PC-3 (cell line): ENCODE data around the gene SERPINB12. TPM values are rescaled to one million over a fixed set of nuclear protein-coding genes. Genes with fewer than 3 reads are reported as not detected.

Experiments
- ATAC-seq: fragments of 200-7000 bp; cut with Tn5 transposase; 2 replicates; pipeline ENCODE4 v1.9.1; 2020; ENCODE audit warnings: mild to moderate bottlenecking, moderate library complexity
- BruUV-seq: library from RNA; stranded (reverse); fragments of 400-500 nt; replicated peaks from 2 replicates; lab custom pipeline; 2021; lab: Mats Ljungman, UMichigan
- CTCF ChIA-PET: fragments of 300-600 bp; sonication (Branson Sonifier 250); formaldehyde crosslinking; loops from one replicate; lab custom pipeline; 2022; ENCODE audit warnings: antibody characterized with exemption; lab: Charles Lee
- POLR2A ChIA-PET: fragments of 300-600 bp; sonication (Branson Sonifier 250); formaldehyde crosslinking; loops from one replicate; lab custom pipeline; 2022; ENCODE audit warnings: antibody characterized with exemption; ENCODE audit not compliant: unreplicated experiment; lab: Charles Lee
- DNase-seq: peaks from one replicate; pipeline ENCODE4 v3.0.0-alpha.2; 2015
- H2AFZ ChIP-seq: fragments of 300-600 bp; sonication (generic); 2 replicates; pipeline ENCODE4 v1.6.0; 2016; ENCODE audit warnings: antibody characterized with exemption, low read length
- H3F3A ChIP-seq: fragments of 300-600 bp; sonication (generic); one replicate; pipeline ENCODE4 v1.6.0; 2017; ENCODE audit warnings: antibody characterized with exemption, low read length, control low read depth, mild to moderate bottlenecking; ENCODE audit not compliant: unreplicated experiment
- H3K27ac ChIP-seq: fragments of 300-600 bp; sonication (generic); 2 replicates; pipeline ENCODE4 v1.5.1; 2016; ENCODE audit warnings: mild to moderate bottlenecking, low read length
- H3K27me3 ChIP-seq: fragments of 300-600 bp; sonication (generic); 2 replicates; pipeline ENCODE4 v1.6.1; 2016; ENCODE audit warnings: low read length, mixed read lengths
- H3K36me3 ChIP-seq: fragments of 300-600 bp; sonication (generic); 2 replicates; pipeline ENCODE4 v1.6.1; 2016; ENCODE audit warnings: low read depth, mixed run types, low read length, mixed read lengths
- H3K4me1 ChIP-seq: fragments of 300-600 bp; sonication (generic); 2 replicates; pipeline ENCODE4 v1.5.1; 2016; ENCODE audit warnings: low read length; ENCODE audit not compliant: insufficient read depth
- H3K4me2 ChIP-seq: fragments of 300-600 bp; sonication (generic); 2 replicates; pipeline ENCODE4 v1.6.0; 2016; ENCODE audit warnings: low read length
- H3K4me3 ChIP-seq: fragments of 300-600 bp; sonication (generic); 2 replicates; pipeline ENCODE4 v1.5.1; 2016; ENCODE audit warnings: mild to moderate bottlenecking, low read length, mixed read lengths
- H3K79me2 ChIP-seq: fragments of 300-600 bp; sonication (generic); 2 replicates; pipeline ENCODE4 v1.6.1; 2017; ENCODE audit warnings: low read length, mixed read lengths
- H3K9ac ChIP-seq: fragments of 300-600 bp; sonication (generic); 2 replicates; pipeline ENCODE4 v1.6.0; 2016; ENCODE audit warnings: mild to moderate bottlenecking, low read length
- H3K9me2 ChIP-seq: fragments of 300-600 bp; sonication (generic); replicated peaks from 2 replicates; pipeline ENCODE4 v1.6.1; 2016; ENCODE audit warnings: mixed run types, low read length, mixed read lengths
- H3K9me3 ChIP-seq: fragments of 300-600 bp; sonication (generic); 2 replicates; pipeline ENCODE4 v1.6.1; 2016; ENCODE audit warnings: low read length, mixed read lengths
- H4K20me1 ChIP-seq: fragments of 300-600 bp; sonication (generic); 2 replicates; pipeline ENCODE4 v1.6.1; 2016; ENCODE audit warnings: low read length, mixed read lengths
- CTCF ChIP-seq: fragments of 300-600 bp; sonication (generic); conservative IDR thresholded peaks from 2 replicates; pipeline ENCODE4 v1.5.1; 2017; ENCODE audit warnings: antibody characterized with exemption, low read depth, mild to moderate bottlenecking, low read length
- EZH2 ChIP-seq: fragments of 300-600 bp; sonication (generic); IDR thresholded peaks from one replicate; pipeline ENCODE4 v1.6.1; 2017; ENCODE audit warnings: antibody characterized with exemption, mild to moderate bottlenecking, low read length; ENCODE audit not compliant: unreplicated experiment
- EZH2phosphoT487 ChIP-seq: fragments of 300-600 bp; sonication (generic); IDR thresholded peaks from 2 replicates; pipeline ENCODE4 v1.6.1; 2018; ENCODE audit warnings: mild to moderate bottlenecking, antibody characterized with exemption, low read length, borderline replicate concordance
- intact Hi-C: fragments of 100-400 bp; cut with micrococcal nuclease; formaldehyde crosslinking; loops from 2 replicates; pipeline ENCODE4 v1.9.0; 2023
- total RNA-seq: library from RNA; depleted of rRNA; stranded (reverse); fragments of >200 nt; gene quantifications from 2 replicates; pipeline ENCODE4 v1.2.3, GENCODE V29; 2014

Gene SERPINB12
- total RNA-seq, 1 experiment from 2014 or later = not detected

DNA sequence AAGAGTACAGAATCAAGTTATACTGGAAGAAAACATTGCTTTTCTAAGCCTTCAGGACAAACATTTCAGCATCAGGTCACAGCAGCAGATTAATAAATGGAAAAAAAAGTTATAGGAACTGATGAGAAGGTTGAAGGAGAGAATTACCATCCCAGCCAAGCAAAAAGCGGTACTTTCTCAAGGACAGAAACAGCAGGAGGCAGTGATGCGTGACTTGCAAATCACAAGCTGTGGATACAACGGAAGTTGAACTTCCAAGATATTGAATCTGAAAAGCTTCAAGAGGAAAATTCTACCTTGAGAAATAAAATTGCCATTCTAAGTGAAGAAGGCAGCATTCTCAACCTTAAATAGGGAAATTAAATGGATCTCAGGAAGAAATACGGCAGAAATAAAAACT, 18.5 kb upstream of the SERPINB12 start:
- Histone ChIP-seq H3K36me3 (no peaks in the 10 kb centered on the region), H3K9me2 (no peaks in the 10 kb centered on the region), H4K20me1 (no peaks in the 10 kb centered on the region), H3K4me2 (no peak overlapping the region), H3F3A (no peaks in the 10 kb centered on the region), H2AFZ (no peak overlapping the region), H3K79me2 (no peaks in the 10 kb centered on the region), H3K4me1 (peaks cover 6% of the 10 kb centered on the region; the same call in 1 of the 2 replicates), H3K27me3 (no peaks in the 10 kb centered on the region), H3K9ac (no peak overlapping the region), H3K9me3 (no peaks in the 10 kb centered on the region), H3K27ac (no peak overlapping the region), H3K4me3 (no peak overlapping the region)
- BruUV-seq = no TSS peak
- ChIA-PET POLR2A (no interaction called here), CTCF (interaction anchor here (0.6 to 1.4 kb wide), 3 partner anchors 12 to 218 kb away, joined by 3 read pairs; no protein-coding TSS in a partner anchor)
- ATAC-seq (no peak), DNase-seq (no peak)
- TF ChIP-seq EZH2phosphoT487 = no peak
- no peak for TF ChIP-seq EZH2
- TF ChIP-seq CTCF = no peak
- intact Hi-C loops = no loop called here

GRCh38 chr18:63527251-63527650, 14.9 kb upstream of the SERPINB12 start:
- Histone ChIP-seq H3K27ac (no peak overlapping the region), H3K4me2 (no peak overlapping the region), H3K9ac (no peak overlapping the region), H3K36me3 (no peaks in the 10 kb centered on the region), H3F3A (no peaks in the 10 kb centered on the region), H2AFZ (no peak overlapping the region), H3K9me3 (no peaks in the 10 kb centered on the region), H3K4me3 (no peak overlapping the region), H3K9me2 (no peaks in the 10 kb centered on the region; the same call in 1 of the 2 replicates), H3K79me2 (no peaks in the 10 kb centered on the region), H3K27me3 (no peaks in the 10 kb centered on the region), H3K4me1 (no peaks in the 10 kb centered on the region), H4K20me1 (no peaks in the 10 kb centered on the region)
- BruUV-seq = no TSS peak
- DNase-seq (no peak), ATAC-seq (no peak)
- intact Hi-C loops = no loop called here
- ChIA-PET CTCF (interaction anchor here (0.7 kb wide), 1 partner anchor 16 kb away, joined by 3 read pairs; no protein-coding TSS in a partner anchor), POLR2A (no interaction called here)
- TF ChIP-seq CTCF = no peak
- no peak for TF ChIP-seq EZH2
- no peak for TF ChIP-seq EZH2phosphoT487

DNA sequence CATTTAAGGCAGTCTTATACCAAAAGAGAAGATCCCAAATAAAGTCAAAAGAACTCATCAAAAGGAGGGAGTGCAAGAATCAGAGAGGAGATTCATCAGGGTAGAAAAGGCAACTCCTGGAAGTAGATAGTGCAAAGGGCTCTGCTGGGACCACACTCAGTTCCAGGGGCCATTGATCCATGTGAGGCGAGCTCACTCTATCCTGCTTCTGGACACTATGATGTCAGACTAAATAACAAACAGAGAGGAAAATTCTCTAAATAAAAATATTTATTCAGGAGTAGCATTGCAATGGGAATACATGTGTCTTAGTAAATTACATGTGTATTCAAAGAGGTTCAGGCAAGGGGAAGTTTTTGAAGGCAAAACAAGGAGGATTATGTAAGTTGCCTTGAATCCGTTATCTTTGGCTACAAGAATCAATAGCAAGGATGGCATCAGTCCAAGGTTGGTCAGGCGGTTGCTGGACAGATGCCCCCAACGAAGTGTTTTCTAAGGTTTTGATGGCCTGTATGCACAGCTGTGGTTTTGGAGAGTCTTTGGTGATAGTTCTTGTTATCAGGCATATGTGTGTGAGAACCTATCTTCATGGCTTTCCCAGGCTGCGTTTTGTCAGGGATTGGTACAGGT, 13.2 kb upstream of the SERPINB12 start:
- H3K4me3 ChIP-seq = no peak overlapping the region
- no peaks in the 10 kb centered on the region for H3K36me3 ChIP-seq
- no peak for DNase-seq
- no peak for ATAC-seq
- H3F3A ChIP-seq = no peaks in the 10 kb centered on the region
- H3K9me3 ChIP-seq = no peaks in the 10 kb centered on the region
- H3K27me3 ChIP-seq = no peaks in the 10 kb centered on the region
- no peak overlapping the region for H3K4me2 ChIP-seq
- H3K9ac ChIP-seq = no peak overlapping the region
- no peaks in the 10 kb centered on the region; the same call in 1 of the 2 replicates for H3K9me2 ChIP-seq
- POLR2A ChIA-PET = interaction anchor here (0.6 kb wide), 1 partner anchor 162 kb away, joined by 5 read pairs; no protein-coding TSS in a partner anchor
- no peaks in the 10 kb centered on the region for H3K4me1 ChIP-seq
- H2AFZ ChIP-seq = no peak overlapping the region
- TF ChIP-seq EZH2 = no peak
- no peak for TF ChIP-seq EZH2phosphoT487
- TF ChIP-seq CTCF = no peak
- no peak overlapping the region for H3K27ac ChIP-seq
- no peaks in the 10 kb centered on the region for H4K20me1 ChIP-seq
- H3K79me2 ChIP-seq = no peaks in the 10 kb centered on the region
- CTCF ChIA-PET = no interaction called here
- intact Hi-C loops = no loop called here
- no TSS peak for BruUV-seq
